ENCODE results near the gene SPRR2A. TPM values are rescaled to one million over a fixed set of nuclear protein-coding genes. Genes with fewer than 3 reads are reported as not detected.

The SPRR2A gene
- total RNA-seq, 1 experiment from 2014 or later, result not detected

DNA sequence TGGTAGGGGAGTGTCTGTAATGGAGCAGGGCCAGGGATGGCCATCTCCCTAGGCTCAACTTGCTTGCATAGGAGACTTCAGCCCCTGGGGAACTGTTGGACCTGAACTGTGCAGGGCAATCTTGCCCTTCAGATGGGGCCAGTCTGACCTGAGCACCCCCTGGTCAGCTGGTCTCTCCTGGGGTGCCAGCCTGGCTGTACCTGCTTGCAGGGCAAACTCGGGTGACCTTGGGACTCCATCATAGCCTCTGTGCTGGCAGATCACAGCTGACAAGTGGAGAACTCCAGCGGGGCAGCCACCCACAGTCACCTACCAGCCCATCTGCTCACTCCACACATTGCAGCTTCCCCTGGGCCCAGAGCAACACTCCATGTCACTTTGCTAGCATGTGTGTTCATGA, 8.1 kb downstream of the SPRR2A start:
- H3K4me3 ChIP-seq (replicated peaks in 1 of 2; ENCODE audit: low read depth in 1 of 2, low read length in 2 of 2), result no peak overlapping the region
- H4K20me1 ChIP-seq (ENCODE audit: insufficient read depth), result no peaks in the 10 kb centered on the region
- H2AFZ ChIP-seq (ENCODE audit: low read depth, low read length, poor library complexity, severe bottlenecking), result no peak overlapping the region
- intact Hi-C loops (cut with micrococcal nuclease), result no loop called here
- CTCF ChIA-PET, result no interaction called here
- RAD21 ChIA-PET (ENCODE audit: low non-redundant PET in 1 of 2, low total read pairs in 2 of 2, uncharacterized antibody in 2 of 2, unreplicated experiment in 2 of 2), result no interaction called here
- no peaks in the 10 kb centered on the region for H3K4me1 ChIP-seq (ENCODE audit: control insufficient read depth in 1 of 2, insufficient read depth in 2 of 2, low read length in 2 of 2)
- no peaks in the 10 kb centered on the region for H3K9me2 ChIP-seq (ENCODE audit: insufficient read depth)
- no peaks in the 10 kb centered on the region for H3K36me3 ChIP-seq (ENCODE audit: control insufficient read depth in 1 of 2, insufficient read depth in 2 of 2, low read length in 2 of 2)
- peaks cover 34% of the 10 kb centered on the region for H3K27me3 ChIP-seq (ENCODE audit: insufficient read depth, low read length)
- POLR2A ChIA-PET, result no interaction called here
- DNase-seq (ENCODE audit: low read depth, low spot score) (no peak), ATAC-seq (no peak)
- H3K79me2 ChIP-seq (ENCODE audit: insufficient read depth, low read length), result no peaks in the 10 kb centered on the region
- no peak overlapping the region for H3K4me2 ChIP-seq (ENCODE audit: low read length)
- H3K9ac ChIP-seq (ENCODE audit: low read length), result no peak overlapping the region
- H3K9me3 ChIP-seq (ENCODE audit: control insufficient read depth in 1 of 2, insufficient read depth in 1 of 2, low read depth in 1 of 2, low read length in 2 of 2), result no peaks in the 10 kb centered on the region
- no peak for TF ChIP-seq RAD21 (IDR thresholded peaks at IDR 0.05; ENCODE audit: low read depth)
- TF ChIP-seq, protein P1, sequence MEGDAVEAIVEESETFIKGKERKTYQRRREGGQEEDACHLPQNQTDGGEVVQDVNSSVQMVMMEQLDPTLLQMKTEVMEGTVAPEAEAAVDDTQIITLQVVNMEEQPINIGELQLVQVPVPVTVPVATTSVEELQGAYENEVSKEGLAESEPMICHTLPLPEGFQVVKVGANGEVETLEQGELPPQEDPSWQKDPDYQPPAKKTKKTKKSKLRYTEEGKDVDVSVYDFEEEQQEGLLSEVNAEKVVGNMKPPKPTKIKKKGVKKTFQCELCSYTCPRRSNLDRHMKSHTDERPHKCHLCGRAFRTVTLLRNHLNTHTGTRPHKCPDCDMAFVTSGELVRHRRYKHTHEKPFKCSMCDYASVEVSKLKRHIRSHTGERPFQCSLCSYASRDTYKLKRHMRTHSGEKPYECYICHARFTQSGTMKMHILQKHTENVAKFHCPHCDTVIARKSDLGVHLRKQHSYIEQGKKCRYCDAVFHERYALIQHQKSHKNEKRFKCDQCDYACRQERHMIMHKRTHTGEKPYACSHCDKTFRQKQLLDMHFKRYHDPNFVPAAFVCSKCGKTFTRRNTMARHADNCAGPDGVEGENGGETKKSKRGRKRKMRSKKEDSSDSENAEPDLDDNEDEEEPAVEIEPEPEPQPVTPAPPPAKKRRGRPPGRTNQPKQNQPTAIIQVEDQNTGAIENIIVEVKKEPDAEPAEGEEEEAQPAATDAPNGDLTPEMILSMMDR (IDR thresholded peaks at IDR 0.05 in 2 of 3, conservative IDR thresholded peaks at IDR 0.05 in 1 of 3; ENCODE audit: borderline replicate concordance in 1 of 3, insufficient read depth in 1 of 3, low read depth in 2 of 3, low read length in 2 of 3), result no peak
- TF ChIP-seq, protein P2, sequence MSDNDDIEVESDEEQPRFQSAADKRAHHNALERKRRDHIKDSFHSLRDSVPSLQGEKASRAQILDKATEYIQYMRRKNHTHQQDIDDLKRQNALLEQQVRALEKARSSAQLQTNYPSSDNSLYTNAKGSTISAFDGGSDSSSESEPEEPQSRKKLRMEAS (IDR thresholded peaks at IDR 0.05), result no peak
- TF ChIP-seq POLR2AphosphoS5 (IDR thresholded peaks at IDR 0.05; ENCODE audit: low read depth, low read length), result no peak
- TF ChIP-seq JUND (IDR thresholded peaks at IDR 0.05), result no peak
- TF ChIP-seq CEBPB (IDR thresholded peaks at IDR 0.05; ENCODE audit: low read depth), result no peak
- TF ChIP-seq ZNF274 (IDR thresholded peaks at IDR 0.05; ENCODE audit: low read depth, low read length), result no peak
- no peak for TF ChIP-seq FOSL1 (IDR thresholded peaks at IDR 0.05; ENCODE audit: low read depth)
- no peak for TF ChIP-seq SRF (IDR thresholded peaks at IDR 0.05; ENCODE audit: low read depth)
- no peak for TF ChIP-seq SP1 (IDR thresholded peaks at IDR 0.05; ENCODE audit: low read depth)
- no peak for TF ChIP-seq YY1 (IDR thresholded peaks at IDR 0.05; ENCODE audit: extremely low read depth, insufficient replicate concordance, low read depth, low read length)
- no peak for TF ChIP-seq EZH2phosphoT487 (IDR thresholded peaks at IDR 0.05; ENCODE audit: borderline replicate concordance)
- TF ChIP-seq, protein P3, sequence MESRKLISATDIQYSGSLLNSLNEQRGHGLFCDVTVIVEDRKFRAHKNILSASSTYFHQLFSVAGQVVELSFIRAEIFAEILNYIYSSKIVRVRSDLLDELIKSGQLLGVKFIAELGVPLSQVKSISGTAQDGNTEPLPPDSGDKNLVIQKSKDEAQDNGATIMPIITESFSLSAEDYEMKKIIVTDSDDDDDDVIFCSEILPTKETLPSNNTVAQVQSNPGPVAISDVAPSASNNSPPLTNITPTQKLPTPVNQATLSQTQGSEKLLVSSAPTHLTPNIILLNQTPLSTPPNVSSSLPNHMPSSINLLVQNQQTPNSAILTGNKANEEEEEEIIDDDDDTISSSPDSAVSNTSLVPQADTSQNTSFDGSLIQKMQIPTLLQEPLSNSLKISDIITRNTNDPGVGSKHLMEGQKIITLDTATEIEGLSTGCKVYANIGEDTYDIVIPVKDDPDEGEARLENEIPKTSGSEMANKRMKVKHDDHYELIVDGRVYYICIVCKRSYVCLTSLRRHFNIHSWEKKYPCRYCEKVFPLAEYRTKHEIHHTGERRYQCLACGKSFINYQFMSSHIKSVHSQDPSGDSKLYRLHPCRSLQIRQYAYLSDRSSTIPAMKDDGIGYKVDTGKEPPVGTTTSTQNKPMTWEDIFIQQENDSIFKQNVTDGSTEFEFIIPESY (IDR thresholded peaks at IDR 0.05; ENCODE audit: extremely low read depth, insufficient replicate concordance, low read length), result no peak
- no peak for TF ChIP-seq EZH2 (IDR thresholded peaks at IDR 0.05)
- no peak for TF ChIP-seq TCF7L2 (IDR thresholded peaks at IDR 0.05; ENCODE audit: borderline replicate concordance, extremely low read depth, insufficient read depth, insufficient read length)
- TF ChIP-seq ELF1 (IDR thresholded peaks at IDR 0.05; ENCODE audit: borderline replicate concordance, low read depth), result no peak
- no peak for TF ChIP-seq ZFX (IDR thresholded peaks at IDR 0.05)
- TF ChIP-seq, protein P4, sequence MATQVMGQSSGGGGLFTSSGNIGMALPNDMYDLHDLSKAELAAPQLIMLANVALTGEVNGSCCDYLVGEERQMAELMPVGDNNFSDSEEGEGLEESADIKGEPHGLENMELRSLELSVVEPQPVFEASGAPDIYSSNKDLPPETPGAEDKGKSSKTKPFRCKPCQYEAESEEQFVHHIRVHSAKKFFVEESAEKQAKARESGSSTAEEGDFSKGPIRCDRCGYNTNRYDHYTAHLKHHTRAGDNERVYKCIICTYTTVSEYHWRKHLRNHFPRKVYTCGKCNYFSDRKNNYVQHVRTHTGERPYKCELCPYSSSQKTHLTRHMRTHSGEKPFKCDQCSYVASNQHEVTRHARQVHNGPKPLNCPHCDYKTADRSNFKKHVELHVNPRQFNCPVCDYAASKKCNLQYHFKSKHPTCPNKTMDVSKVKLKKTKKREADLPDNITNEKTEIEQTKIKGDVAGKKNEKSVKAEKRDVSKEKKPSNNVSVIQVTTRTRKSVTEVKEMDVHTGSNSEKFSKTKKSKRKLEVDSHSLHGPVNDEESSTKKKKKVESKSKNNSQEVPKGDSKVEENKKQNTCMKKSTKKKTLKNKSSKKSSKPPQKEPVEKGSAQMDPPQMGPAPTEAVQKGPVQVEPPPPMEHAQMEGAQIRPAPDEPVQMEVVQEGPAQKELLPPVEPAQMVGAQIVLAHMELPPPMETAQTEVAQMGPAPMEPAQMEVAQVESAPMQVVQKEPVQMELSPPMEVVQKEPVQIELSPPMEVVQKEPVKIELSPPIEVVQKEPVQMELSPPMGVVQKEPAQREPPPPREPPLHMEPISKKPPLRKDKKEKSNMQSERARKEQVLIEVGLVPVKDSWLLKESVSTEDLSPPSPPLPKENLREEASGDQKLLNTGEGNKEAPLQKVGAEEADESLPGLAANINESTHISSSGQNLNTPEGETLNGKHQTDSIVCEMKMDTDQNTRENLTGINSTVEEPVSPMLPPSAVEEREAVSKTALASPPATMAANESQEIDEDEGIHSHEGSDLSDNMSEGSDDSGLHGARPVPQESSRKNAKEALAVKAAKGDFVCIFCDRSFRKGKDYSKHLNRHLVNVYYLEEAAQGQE (IDR thresholded peaks at IDR 0.05; ENCODE audit: low read depth), result no peak
- no peak overlapping the region for H3K27ac ChIP-seq (ENCODE audit: low read depth, low read length)
- BruUV-seq (replicated peaks), result no TSS peak
